G401.6 (cell line): ENCODE results near the gene ADARB2.

Experiments
- FAIRE-seq: peaks from 2 replicates; lab custom pipeline; 2012; peaks lifted over from hg19 to GRCh38; lab: Jason Lieb, UNC

The ADARB2 gene

GRCh38 chr10:1591742-1592141, 145.6 kb downstream of the ADARB2 start:
- no peak for FAIRE-seq

GRCh38 chr10:1591045-1591444, 146.3 kb downstream of the ADARB2 start:
- FAIRE-seq = no peak

- FAIRE-seq = no peak
These were observed 148.1 kb downstream of the ADARB2 start for GRCh38 chr10:1589257-1589656.

- FAIRE-seq = no peak
These were observed 154.6 kb downstream of the ADARB2 start for GRCh38 chr10:1582739-1583138.

- no peak for FAIRE-seq
These were observed 156.1 kb downstream of the ADARB2 start for GRCh38 chr10:1581189-1581588.

- FAIRE-seq = no peak
These were observed 157.7 kb downstream of the ADARB2 start for GRCh38 chr10:1579671-1580070.

- FAIRE-seq = no peak
These were observed 158.2 kb downstream of the ADARB2 start for GRCh38 chr10:1579141-1579491.

GRCh38 chr10:1578392-1579140, 158.8 kb downstream of the ADARB2 start:
- FAIRE-seq = no peak

GRCh38 chr10:1577945-1578344, 159.4 kb downstream of the ADARB2 start:
- FAIRE-seq = no peak

GRCh38 chr10:1577373-1577770, 160.0 kb downstream of the ADARB2 start:
- no peak for FAIRE-seq

GRCh38 chr10:1576467-1577372, 160.6 kb downstream of the ADARB2 start:
- no peak for FAIRE-seq

- no peak for FAIRE-seq
These were observed 161.7 kb downstream of the ADARB2 start for GRCh38 chr10:1575481-1576244.

- no peak for FAIRE-seq
These were observed 162.6 kb downstream of the ADARB2 start for GRCh38 chr10:1574719-1575118.

- FAIRE-seq = no peak
These were observed 163.3 kb downstream of the ADARB2 start for GRCh38 chr10:1573981-1574380.

GRCh38 chr10:1573334-1573969, 163.9 kb downstream of the ADARB2 start:
- FAIRE-seq = no peak

- FAIRE-seq = no peak
These were observed 164.6 kb downstream of the ADARB2 start for GRCh38 chr10:1572519-1573333.

GRCh38 chr10:1571587-1572237, 165.6 kb downstream of the ADARB2 start:
- FAIRE-seq = no peak

- FAIRE-seq = no peak
These were observed 166.8 kb downstream of the ADARB2 start for GRCh38 chr10:1570416-1571051.

- FAIRE-seq = no peak
These were observed 168.1 kb downstream of the ADARB2 start for GRCh38 chr10:1569208-1569607.

GRCh38 chr10:1567742-1568495, 169.4 kb downstream of the ADARB2 start:
- no peak for FAIRE-seq
